HepG2 (cell line): ENCODE data around the gene CMIP. TPM values are rescaled to one million over a fixed set of nuclear protein-coding genes. Genes with fewer than 3 reads are reported as not detected.

Experiments used
- CBFB ChIP-seq: sonication (generic); formaldehyde crosslinking; IDR thresholded peaks from 2 replicates; pipeline ENCODE4 v1.4.0; 2020; ENCODE audit warnings: missing genetic modification reagents
- DRAP1 ChIP-seq: IDR thresholded peaks from 2 replicates; pipeline ENCODE4 v1.6.1; 2016; ENCODE audit warnings: missing genetic modification reagents, missing compliant biosample characterization
- GRHL1 ChIP-seq: sonication (generic); formaldehyde crosslinking; conservative IDR thresholded peaks from 2 replicates; pipeline ENCODE4 v1.8.0; 2022; ENCODE audit warnings: missing genetic modification reagents
- LBX2 ChIP-seq: sonication (generic); formaldehyde crosslinking; IDR thresholded peaks from 2 replicates; pipeline ENCODE4 v1.5.0; 2020; ENCODE audit warnings: missing genetic modification reagents, mild to moderate bottlenecking, borderline replicate concordance
- NRL ChIP-seq: sonication (generic); formaldehyde crosslinking; IDR thresholded peaks from 2 replicates; pipeline ENCODE4 v1.5.0; 2020; ENCODE audit warnings: missing genetic modification reagents, mild to moderate bottlenecking, moderate library complexity, borderline replicate concordance
- RFX1 ChIP-seq: fragments of 450-650 bp; IDR thresholded peaks from 2 replicates; pipeline ENCODE4 v1.6.1; 2017
- SNAPC5 ChIP-seq: sonication (generic); formaldehyde crosslinking; IDR thresholded peaks from 2 replicates; pipeline ENCODE4 v1.8.1; 2023; ENCODE audit warnings: mild to moderate bottlenecking, missing genetic modification reagents, borderline replicate concordance
- ZNF292 ChIP-seq: sonication (generic); formaldehyde crosslinking; IDR thresholded peaks from 2 replicates; pipeline ENCODE4 v1.8.1; 2022; ENCODE audit warnings: mild to moderate bottlenecking, low read depth, missing genetic modification reagents, borderline replicate concordance
- ZNF367 ChIP-seq: sonication (generic); formaldehyde crosslinking; IDR thresholded peaks from 2 replicates; pipeline ENCODE4 v1.4.0; 2020; ENCODE audit warnings: missing genetic modification reagents, borderline replicate concordance
- ZNF431 ChIP-seq: sonication (generic); formaldehyde crosslinking; IDR thresholded peaks from 2 replicates; pipeline ENCODE4 v1.9.0; 2022; ENCODE audit warnings: missing genetic modification reagents, low read depth, mild to moderate bottlenecking, borderline replicate concordance
- ZNF569 ChIP-seq: sonication (generic); formaldehyde crosslinking; IDR thresholded peaks from 2 replicates; pipeline ENCODE4 v1.5.0; 2020; ENCODE audit warnings: mild to moderate bottlenecking, missing genetic modification reagents, moderate library complexity, borderline replicate concordance
- ZNF784 ChIP-seq: sonication (generic); formaldehyde crosslinking; IDR thresholded peaks from 2 replicates; pipeline ENCODE4 v1.5.1; 2020; ENCODE audit warnings: missing genetic modification reagents, mild to moderate bottlenecking, borderline replicate concordance
- polyA plus RNA-seq, 8 experiments: library from polyadenylated mRNA; depleted of rRNA in 3 of 8; stranded (reverse) in 7 of 8; unstranded in 1 of 8; fragments of >200 nt; fragmentation: Illumina TruSeq in 4 of 8; extraction: Trizol in 4 of 8; gene quantifications; 2 replicates each; pipeline versions ENCODE4 v1.2.1 to v1.2.3, GENCODE V29; 2011 to 2016; ENCODE audit warnings: low read depth in 4 of 8, missing spikeins in 1 of 8, mixed read lengths in 1 of 8; ENCODE audit not compliant: insufficient read depth in 1 of 8
- total RNA-seq, 5 experiments: library from RNA; depleted of rRNA; stranded (reverse); fragments of >200 nt; fragmentation: Illumina TruSeq; extraction: Trizol; gene quantifications; 2 replicates each; pipeline ENCODE4 v1.2.3, GENCODE V29; 2016; ENCODE audit warnings: low read depth in 1 of 5

CMIP gene
- total and polyA plus RNA-seq, 2 of the 13 experiments (the other 11 are each of a cell fraction or from before 2014, with no cell fraction given) = 10.9 to 18.1 TPM

- TF ChIP-seq NRL (CRISPR knock-in tag) (peak; percentile 81; the same call in 1 of the 2 replicates), LBX2 (no peak), RFX1 (no peak), ZNF292 (CRISPR knock-in tag) (0 out of 2 replicates have a peak, but pooled peaks have one; percentile 26), SNAPC5 (0 out of 2 replicates have a peak, but pooled peaks have one; percentile 76), ZNF431 (no peak), GRHL1 (no peak), DRAP1 (CRISPR knock-in tag) (0 out of 2 replicates have a peak, but pooled peaks have one; percentile 4), ZNF367 (CRISPR knock-in tag) (no peak), ZNF569 (no peak), CBFB (CRISPR knock-in tag) (no peak), ZNF784 (CRISPR knock-in tag) (0 out of 2 replicates have a peak, but pooled peaks have one; percentile 33)
Observed at GRCh38 chr16:81431554-81432353, 12.9 kb upstream of the CMIP start (continued).
